Uterus (tissue), 4 donors: Measurements from ENCODE around the gene MASP1. TPM values are rescaled to one million over a fixed set of nuclear protein-coding genes. Genes with fewer than 3 reads are reported as not detected.
A peak's percentile ranks its signal among the peaks of the same experiment; 100 is the strongest.

Source experiments
- DNase-seq, 2 donors: peaks; one replicate each; pipeline ENCODE4 v3.0.0-alpha.2; 2019 to 2020
- H3K27ac ChIP-seq, 2 donors: fragments of 200-600 bp; sonication (generic); 1 replicate in 1 of 2; 2 replicates in 1 of 2; pipeline ENCODE4 v1.5.1; 2016 to 2018
- H3K27me3 ChIP-seq, 2 donors: fragments of 200-600 bp; sonication (generic); one replicate each; pipeline ENCODE4 v1.5.1; 2018 to 2019; ENCODE audit warnings: control low read depth in 1 of 2
- H3K36me3 ChIP-seq, 2 donors: fragments of 200-600 bp; sonication (generic); one replicate each; pipeline ENCODE4 v1.5.1; 2019; ENCODE audit warnings: control low read depth in 1 of 2
- H3K4me1 ChIP-seq, 2 donors: fragments of 200-600 bp; sonication (generic); one replicate each; pipeline ENCODE4 v1.5.1; 2018 to 2019; ENCODE audit warnings: control low read depth in 1 of 2
- H3K4me3 ChIP-seq, 2 donors: fragments of 200-600 bp; sonication (generic); 1 replicate in 1 of 2; 2 replicates in 1 of 2; pipeline ENCODE4 v1.5.1; 2018 to 2019; ENCODE audit warnings: mild to moderate bottlenecking in 1 of 2
- H3K9me3 ChIP-seq, 2 donors: fragments of 200-600 bp; sonication (generic); one replicate each; pipeline ENCODE4 v1.5.1; 2019; ENCODE audit warnings: control low read depth in 1 of 2
- POLR2A ChIP-seq, 2 donors: fragments of 450-650 bp; IDR thresholded peaks; one replicate each; pipeline ENCODE4 v1.6.1; 2016; ENCODE audit warnings: antibody characterized with exemption in 2 of 2, mild to moderate bottlenecking in 1 of 2, moderate library complexity in 1 of 2
- intact Hi-C: fragments of 100-400 bp; cut with DNase I; formaldehyde crosslinking; loops from one replicate; pipeline ENCODE4 v1.15.1; 2023; ENCODE audit warnings: low total_unique reads
- total RNA-seq, 4 donors: library from RNA; depleted of rRNA in 3 of 4; stranded (reverse); fragments of >200 nt in 3 of 4; gene quantifications; one replicate each; pipeline versions ENCODE4 v1.1.0 to v1.2.4, GENCODE V29; 2014 to 2023
- TF ChIP-seq, protein P1 (sequence below), 4 experiments: fragments of 200-600 bp in 2 of 4; fragments of 450-650 bp in 2 of 4; sonication (generic) in 2 of 4; IDR thresholded peaks; one replicate each; pipeline ENCODE4 v1.5.1; 2016 to 2019; ENCODE audit warnings: antibody characterized with exemption in 4 of 4, mild to moderate bottlenecking in 2 of 4, moderate library complexity in 1 of 4
- donor health status: DM: yes; HTN: yes; CAD: no.

MASP1 gene
- total RNA-seq, 4 donors from 2014 or later: 25.3 to 121 (median 84.4) TPM

- H3K4me1 ChIP-seq: no peaks in the 10 kb centered on the region
- intact Hi-C loops: no loop called here
- no peak overlapping the region for H3K4me3 ChIP-seq
- no peak for DNase-seq
- H3K9me3 ChIP-seq: no peaks in the 10 kb centered on the region
- no peak for TF ChIP-seq POLR2A (IDR thresholded peaks at IDR 0.05)
- TF ChIP-seq, protein P1, sequence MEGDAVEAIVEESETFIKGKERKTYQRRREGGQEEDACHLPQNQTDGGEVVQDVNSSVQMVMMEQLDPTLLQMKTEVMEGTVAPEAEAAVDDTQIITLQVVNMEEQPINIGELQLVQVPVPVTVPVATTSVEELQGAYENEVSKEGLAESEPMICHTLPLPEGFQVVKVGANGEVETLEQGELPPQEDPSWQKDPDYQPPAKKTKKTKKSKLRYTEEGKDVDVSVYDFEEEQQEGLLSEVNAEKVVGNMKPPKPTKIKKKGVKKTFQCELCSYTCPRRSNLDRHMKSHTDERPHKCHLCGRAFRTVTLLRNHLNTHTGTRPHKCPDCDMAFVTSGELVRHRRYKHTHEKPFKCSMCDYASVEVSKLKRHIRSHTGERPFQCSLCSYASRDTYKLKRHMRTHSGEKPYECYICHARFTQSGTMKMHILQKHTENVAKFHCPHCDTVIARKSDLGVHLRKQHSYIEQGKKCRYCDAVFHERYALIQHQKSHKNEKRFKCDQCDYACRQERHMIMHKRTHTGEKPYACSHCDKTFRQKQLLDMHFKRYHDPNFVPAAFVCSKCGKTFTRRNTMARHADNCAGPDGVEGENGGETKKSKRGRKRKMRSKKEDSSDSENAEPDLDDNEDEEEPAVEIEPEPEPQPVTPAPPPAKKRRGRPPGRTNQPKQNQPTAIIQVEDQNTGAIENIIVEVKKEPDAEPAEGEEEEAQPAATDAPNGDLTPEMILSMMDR (IDR thresholded peaks at IDR 0.05): no peak
- peak overlapping the region; percentile 69 to 92 for H3K27ac ChIP-seq
- no peaks in the 10 kb centered on the region for H3K27me3 ChIP-seq
- H3K36me3 ChIP-seq: no peaks in the 10 kb centered on the region
Observed at GRCh38 chr3:187262360-187262759, 29.2 kb downstream of the MASP1 start.

DNA sequence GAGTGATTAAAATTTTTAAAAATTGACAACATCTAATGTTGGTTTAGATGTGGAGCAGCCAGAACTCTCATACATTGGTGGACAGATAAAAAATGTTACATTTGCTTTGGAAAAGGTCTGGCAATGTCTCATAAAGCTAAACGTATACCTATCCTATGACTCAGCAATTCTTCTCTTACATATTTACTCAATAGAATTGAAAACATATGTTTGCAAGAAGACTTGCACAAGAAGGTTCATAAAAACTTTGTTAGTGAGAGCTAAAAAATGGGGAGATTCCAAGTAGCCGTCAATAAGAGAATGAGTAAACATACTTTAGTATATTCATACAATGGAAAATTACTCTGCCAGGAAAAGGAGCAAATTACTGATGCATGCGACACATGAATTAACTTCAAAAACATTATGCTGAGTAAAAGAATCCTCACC, 30.0 kb downstream of the MASP1 start:
- Histone ChIP-seq H3K4me1 (no peaks in the 10 kb centered on the region), H3K27ac (no peak overlapping the region), H3K27me3 (no peaks in the 10 kb centered on the region), H3K9me3 (no peaks in the 10 kb centered on the region), H3K4me3 (no peak overlapping the region), H3K36me3 (no peaks in the 10 kb centered on the region)
- intact Hi-C loops: no loop called here
- no peak for DNase-seq
- no peak for TF ChIP-seq POLR2A (IDR thresholded peaks at IDR 0.05)
- TF ChIP-seq, protein P1 (IDR thresholded peaks at IDR 0.05): no peak

DNA sequence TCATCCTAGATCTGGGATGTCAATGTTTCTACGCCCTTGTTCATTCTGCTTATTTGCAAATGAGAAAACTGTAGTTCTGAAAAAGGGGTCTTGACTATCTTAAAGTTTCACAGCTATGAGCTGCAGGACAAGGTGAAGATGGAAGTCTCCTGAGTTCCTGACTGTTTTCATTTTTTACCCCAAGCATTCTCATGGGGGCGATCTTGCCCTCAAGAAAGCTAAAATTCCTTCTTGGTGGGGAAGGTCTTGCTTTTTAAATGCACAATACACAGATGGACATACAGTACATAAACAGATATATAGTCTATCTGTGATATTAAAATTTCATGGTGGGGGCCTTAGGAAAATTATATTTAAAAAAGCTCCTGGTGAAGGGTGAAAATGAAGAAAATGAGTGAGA, 32.4 kb downstream of the MASP1 start:
- Histone ChIP-seq H3K4me1 (no peaks in the 10 kb centered on the region), H3K27ac (no peak overlapping the region), H3K36me3 (no peaks in the 10 kb centered on the region), H3K9me3 (no peaks in the 10 kb centered on the region), H3K27me3 (no peaks in the 10 kb centered on the region), H3K4me3 (no peak overlapping the region)
- intact Hi-C loops: no loop called here
- no peak for TF ChIP-seq POLR2A (IDR thresholded peaks at IDR 0.05)
- TF ChIP-seq, protein P1 (IDR thresholded peaks at IDR 0.05): no peak
- DNase-seq: no peak

- Histone ChIP-seq H3K36me3 (no peaks in the 10 kb centered on the region), H3K27me3 (no peaks in the 10 kb centered on the region), H3K9me3 (no peaks in the 10 kb centered on the region), H3K27ac (no peak overlapping the region), H3K4me3 (no peak overlapping the region), H3K4me1 (no peaks in the 10 kb centered on the region)
- no peak for TF ChIP-seq POLR2A (IDR thresholded peaks at IDR 0.05)
- TF ChIP-seq, protein P1 (IDR thresholded peaks at IDR 0.05): no peak
- intact Hi-C loops: no loop called here
- DNase-seq: no peak
Observed at GRCh38 chr3:187257992-187258692, 33.4 kb downstream of the MASP1 start.

DNA sequence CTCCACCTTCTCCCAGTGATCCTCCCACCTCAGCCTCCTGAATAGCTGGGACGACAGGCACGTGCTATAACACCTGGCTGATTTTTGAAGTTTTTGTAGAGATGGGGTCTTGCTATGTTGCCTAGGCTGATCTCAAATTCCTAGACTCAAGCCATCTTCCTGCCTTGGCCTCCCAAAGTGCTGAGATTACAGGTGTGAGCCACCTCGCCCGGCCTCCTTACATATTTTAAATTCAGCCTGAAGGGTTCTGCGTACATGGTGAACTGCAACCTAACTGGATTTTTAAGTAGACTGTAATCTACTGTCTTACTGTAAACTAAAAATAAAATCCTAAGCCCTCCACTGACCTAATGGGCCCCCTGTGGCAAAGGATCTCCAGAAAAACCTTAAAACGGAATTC, 34.1 kb downstream of the MASP1 start:
- no peaks in the 10 kb centered on the region for H3K9me3 ChIP-seq
- H3K4me3 ChIP-seq: no peak overlapping the region
- intact Hi-C loops: no loop called here
- no peak for DNase-seq
- TF ChIP-seq, protein P1 (IDR thresholded peaks at IDR 0.05): no peak
- TF ChIP-seq POLR2A (IDR thresholded peaks at IDR 0.05): no peak
- no peaks in the 10 kb centered on the region for H3K4me1 ChIP-seq
- no peaks in the 10 kb centered on the region for H3K27me3 ChIP-seq
- H3K27ac ChIP-seq: no peak overlapping the region
- no peaks in the 10 kb centered on the region for H3K36me3 ChIP-seq
